MV-4-11 (cell line): ENCODE measurements around the gene MAGI1.
A peak's percentile ranks its signal among the peaks of the same experiment; 100 is the strongest.
"Not testable (repeated sequence)": the region's sequence is repeated elsewhere in the genome, so short reads cannot be mapped to it uniquely, and the experiment has no call there.

ENCODE experiments used
- DNase-seq: peaks from one replicate; lab custom pipeline; 2025; lab: John Stamatoyannopoulos, UW

The MAGI1 gene

DNA sequence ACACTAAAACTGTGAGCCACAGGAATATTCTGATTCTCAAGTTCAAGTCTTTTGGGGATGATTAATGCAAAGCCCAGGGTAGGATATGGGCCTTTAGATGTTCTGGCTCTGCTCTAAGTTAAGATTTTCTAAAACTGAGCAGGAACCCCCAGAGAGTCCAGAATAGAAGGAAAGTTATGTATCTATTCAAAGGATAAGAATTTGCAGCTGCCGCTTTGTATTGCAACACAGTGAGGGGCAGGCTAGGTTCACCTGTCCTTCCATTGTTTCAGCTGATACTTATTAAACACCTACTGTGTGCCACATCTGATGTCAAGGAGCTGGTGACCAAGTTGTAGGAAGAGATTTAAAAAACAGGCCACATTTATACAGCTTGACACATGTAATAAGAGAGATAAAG lies 290.4 kb downstream of the MAGI1 start:
- no peak for DNase-seq

DNA sequence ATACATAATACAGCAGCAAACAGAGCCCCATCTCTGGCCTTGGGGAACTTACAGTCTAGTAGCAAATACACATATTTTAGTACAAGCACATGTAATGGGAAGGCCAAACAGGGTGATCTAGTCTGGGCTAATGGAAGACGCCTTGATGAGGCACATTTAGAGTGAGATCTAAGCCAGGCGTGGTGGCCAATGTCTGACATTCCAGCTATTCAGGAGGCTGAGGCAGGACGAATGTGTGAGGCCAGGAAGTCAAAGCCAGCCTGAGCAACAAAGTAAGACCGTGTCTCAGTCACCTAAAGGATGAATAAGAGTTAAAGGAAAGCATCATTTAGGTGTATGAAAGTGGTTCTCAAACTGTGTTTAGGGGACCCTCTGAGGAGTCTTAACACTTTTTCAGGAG lies 291.9 kb downstream of the MAGI1 start:
- DNase-seq, result no peak

DNA sequence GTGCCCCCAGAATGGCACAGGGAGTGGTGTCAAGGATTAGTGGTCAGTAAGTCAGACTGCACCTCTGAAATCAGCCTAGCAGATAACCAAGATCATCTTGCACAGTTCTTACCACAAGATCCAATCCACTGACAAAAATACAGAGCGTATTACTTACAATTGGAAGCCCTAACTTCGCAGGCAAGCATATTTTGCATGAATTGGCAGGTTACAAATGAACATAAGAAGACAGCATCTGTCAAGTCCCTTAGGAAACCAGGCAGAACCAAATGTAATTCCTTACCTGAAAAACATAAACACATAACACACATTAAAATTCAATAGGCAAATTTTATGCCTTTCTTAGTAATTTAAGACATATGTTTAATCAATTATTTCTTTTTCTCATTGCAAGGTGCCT lies 293.4 kb downstream of the MAGI1 start:
- no peak for DNase-seq

DNA sequence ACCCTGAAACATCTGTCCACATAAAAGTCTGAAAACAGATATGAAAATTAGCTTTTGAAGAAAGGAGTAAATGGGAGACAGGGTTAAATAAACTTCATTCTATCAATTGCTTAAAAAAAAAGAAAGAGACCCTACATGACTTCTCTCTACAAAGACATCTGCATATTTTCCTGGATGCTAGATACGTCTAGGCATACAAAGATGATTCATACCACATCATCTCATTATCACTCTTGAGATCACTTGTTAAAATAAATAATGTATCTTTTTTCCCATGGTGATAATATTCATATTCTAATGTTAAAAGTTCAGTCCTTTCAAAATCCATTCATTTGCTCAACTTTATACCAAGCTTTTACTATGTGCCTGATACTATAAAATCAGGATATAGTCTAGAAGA lies 295.8 kb downstream of the MAGI1 start:
- DNase-seq, result no peak

DNA sequence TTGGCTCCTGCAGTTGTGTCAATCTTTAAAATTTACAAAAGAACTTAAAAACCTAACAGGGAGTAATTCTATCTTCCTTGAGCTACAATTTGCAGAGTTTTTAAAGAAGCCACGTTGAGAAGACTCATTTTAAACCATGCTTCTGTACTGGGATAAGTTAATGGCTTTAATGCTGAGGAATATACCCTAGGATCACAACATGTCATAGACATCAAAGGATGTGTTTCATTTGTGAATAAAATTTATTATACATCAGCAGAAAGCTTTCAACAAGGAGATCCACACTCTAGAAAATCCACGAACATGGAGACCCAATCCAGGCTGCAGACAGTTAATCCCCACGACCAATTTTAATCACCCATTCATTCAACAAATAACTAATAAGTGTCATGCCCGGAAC lies 297.2 kb downstream of the MAGI1 start:
- no peak for DNase-seq

DNA sequence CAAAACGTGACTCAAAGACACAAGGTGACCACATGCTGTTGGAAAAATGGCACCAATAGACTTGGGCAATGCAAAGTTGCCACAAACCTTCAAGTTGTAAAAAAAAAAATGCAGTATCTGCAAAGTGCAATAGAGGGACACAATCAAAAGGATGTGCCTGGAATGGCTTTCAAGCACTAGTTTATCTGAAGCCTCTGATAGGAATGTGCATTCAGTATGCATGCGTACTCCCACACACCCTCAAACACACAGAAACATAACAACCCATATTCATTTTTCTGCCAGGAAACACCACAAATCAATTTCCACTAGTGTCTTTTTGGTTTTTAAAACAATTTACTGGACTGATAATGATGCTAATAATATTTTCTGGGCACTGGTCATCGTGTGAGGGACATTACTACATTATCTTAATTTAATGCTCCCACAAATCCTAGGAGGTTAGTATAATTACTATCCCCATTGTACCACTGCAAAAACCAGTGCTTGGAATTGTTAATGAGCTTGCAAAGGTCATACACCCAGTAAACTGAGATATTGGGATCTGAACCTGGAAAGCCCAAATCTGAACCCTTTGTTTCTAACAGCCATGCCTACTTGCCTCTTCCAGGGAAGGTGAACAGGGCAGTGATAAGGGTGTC lies 298.7 kb downstream of the MAGI1 start:
- no peak for DNase-seq

DNA sequence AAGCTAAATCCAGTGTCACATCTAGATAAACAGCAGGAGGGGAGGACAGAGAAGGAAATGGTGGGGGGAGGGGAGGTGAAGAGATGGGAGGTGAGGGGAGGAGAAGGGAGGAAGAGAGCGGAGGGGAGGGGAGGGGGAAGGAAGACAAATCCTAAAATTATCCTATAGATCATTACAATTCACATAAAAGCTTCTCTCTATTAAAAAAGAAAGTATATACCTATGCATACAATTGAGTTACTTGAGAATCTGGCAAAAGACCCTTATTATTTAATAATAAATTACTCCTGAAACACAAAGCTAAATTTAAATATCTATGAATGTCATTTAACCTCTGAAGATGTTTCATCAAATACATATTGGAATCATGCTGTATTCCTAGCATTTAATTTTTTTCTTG lies 303.9 kb downstream of the MAGI1 start:
- DNase-seq, result no peak

DNA sequence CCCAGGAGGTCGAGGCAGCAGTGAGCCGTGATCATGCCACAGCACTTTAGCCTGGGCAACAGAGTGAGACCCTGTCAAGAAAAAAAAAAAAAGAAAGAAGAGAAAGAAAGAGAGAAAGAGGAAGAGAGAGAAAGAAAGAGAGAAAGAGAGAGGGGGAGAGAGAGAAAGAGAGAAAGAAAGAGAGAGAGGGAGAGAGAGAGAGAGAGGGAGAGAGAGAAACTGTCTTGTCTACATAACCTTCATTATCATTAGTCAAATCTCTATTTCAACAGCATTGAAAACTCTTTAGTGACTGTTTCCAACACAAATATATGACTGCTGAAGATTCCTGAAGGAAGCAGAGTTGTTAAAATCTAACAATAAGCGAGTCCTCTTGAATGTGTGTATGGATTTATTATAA lies 304.3 kb downstream of the MAGI1 start:
- DNase-seq, result no peak

DNA sequence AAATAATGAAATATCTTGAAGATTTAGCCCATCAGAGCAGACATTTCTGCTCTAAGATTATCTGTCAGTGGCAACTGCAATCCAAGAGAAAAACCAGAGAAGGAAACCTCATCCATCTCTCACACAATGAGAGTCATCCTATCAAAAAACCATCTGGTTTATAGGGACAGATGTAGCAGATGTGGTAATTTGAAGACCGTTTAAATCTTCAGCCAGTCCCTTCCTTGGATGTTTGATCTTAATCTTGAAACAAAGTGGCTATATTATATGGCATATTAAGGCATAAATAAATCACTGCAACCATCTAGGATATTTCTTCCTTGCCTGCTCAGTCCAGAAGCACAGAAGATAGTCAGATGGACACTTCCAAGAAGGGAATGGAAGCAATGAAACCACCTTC lies 305.3 kb downstream of the MAGI1 start:
- no peak for DNase-seq

DNA sequence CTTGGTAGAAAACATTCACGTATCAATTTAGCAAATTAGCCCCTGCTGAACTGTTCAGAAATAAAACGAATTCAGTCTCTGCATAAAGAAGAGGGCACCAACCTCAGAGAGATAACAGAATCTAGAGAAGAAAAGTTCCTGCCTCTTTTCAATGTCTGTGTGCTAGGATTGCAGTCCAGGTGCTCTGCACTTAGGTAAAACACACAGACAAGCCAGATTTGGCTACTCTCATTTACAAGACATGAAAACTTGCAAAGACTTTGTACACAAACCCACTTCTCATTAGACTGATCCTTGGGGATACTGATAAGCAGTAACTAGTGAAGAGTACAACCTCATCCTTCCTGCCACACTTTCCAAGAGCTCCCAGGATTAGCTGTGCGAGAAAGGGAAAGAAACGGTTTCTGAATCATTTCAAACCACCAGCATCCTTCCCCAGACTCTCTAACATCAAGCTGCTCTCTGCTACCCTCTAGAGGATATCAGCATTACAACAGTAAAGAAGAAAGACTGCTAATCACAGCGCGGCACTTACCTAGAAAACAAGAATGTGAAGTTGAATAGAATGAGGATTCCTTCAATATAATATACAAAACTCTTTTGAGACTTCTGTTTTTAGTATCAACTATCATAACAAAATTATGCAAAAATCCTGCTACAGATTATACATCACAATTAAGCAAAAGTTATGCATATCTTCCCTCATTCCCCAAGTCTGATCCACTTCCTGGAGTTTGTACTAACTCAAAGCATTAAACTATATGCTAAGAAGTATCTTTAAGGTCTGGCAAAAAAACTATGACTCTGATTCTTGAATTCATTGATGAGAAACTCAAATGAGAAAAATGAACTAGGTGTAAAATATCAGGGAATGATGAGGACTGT lies 306.4 kb downstream of the MAGI1 start:
- DNase-seq, result no peak

DNA sequence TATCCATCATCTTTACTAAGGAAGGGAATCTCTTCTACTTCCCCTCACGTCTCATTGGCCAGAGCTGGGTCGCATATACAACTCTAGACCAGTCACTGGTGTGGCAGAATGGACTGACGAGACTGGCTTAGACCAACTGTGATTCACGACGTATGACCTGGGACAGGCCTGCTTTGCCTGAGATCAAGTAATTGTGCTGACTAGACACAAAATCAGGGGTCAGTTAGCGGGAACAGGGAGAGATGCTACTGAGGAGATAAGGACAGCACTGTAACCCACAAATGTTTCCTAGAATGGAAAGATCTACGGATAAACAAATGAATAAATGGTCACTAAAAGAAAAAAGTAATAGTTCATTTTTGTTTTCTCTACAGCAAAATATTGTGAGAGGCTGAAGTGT lies 308.3 kb downstream of the MAGI1 start:
- no peak for DNase-seq

DNA sequence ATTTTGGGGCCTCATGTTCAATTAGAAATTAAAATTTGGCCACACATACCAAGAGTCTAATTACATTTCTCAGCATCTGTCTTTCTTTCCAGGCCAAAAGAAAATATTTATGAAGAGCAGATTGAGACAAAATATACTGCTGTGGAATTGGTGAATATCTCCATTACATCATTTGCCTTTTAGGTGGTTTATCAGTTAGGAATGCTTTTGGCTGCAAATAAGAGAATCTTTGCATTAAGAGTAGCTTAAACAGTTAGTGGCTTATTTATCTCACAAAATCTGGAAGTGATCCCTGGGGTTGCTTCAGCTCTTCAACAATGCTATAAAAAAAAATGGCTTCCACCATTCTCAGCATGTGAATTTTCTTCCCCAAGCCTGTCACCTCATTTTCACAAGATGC lies 308.7 kb downstream of the MAGI1 start:
- no peak for DNase-seq

DNA sequence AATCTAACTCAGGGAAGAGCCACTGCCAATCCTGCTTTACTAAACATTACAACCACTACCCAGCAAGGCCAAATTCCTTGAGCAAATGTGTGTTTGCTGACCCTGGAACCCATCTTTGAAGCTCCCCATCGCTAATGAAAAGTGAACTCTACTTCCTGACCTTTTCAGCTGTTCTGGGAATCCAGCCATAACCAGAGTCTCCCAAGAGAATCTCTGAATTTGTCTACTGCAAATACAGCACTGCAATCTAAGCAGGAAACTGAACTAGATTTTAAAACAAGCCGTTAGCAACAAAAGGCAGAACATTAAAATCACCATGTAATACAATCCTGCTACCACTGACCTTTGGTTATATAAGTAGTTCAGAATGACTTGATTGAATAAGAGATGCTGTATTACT lies 309.2 kb downstream of the MAGI1 start:
- no peak for DNase-seq

DNA sequence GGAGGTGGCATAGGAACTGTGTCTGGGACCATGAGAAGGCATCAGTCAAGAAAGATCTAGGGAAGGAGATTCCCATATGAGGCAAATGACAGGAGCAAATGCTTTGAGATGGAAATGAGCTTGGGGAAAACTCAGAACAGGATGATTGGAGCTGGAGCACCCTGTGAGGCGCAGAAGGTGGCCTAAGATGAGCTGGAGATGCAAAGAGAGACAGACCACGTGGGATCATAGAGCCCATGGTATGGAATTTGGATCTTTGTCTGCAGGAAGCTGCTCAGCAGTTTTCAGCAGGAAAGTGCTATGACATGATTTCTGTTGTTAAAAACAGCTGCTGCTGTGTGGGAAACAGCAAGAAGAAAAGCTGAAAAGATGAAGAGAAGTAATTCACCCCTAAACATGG lies 310.6 kb downstream of the MAGI1 start:
- DNase-seq, result no peak

DNA sequence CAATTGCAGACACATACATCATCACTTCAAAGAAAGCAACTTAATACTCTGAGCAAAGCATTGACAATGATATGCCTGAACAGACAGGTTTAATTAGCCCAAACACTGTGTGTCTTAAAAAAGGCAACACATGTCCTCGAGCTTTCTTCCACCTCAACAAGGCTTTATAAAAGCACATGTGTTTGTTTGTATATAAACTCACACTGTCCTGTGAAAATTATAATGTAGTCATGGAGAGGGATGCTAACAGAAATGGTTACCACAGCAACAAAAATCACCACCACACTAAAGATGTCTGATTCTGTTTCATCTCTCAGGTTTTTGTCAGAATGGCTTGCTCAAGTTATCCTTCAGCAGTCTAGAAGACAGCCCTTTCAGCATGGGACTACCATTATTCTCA lies 314.7 kb downstream of the MAGI1 start:
- no peak for DNase-seq

DNA sequence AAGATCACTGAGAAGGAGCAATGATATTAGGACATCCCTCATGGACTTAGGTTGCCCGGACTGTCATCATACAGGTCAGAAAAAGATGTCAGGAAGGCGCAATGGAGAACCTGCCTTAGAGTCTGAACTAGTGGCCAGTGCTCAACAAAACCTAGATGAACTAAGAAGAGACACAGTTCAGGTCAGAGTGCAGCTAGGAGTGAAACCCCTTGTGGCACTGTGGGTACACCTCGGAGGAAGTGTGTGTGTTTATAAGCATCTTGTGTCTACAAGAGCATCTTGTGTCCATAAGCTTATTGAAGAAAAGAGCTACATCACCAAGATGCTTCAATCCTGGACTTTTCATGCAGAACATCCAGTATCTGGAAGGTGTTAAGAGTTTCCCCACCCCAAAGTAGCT lies 315.7 kb downstream of the MAGI1 start:
- DNase-seq, result no peak

DNA sequence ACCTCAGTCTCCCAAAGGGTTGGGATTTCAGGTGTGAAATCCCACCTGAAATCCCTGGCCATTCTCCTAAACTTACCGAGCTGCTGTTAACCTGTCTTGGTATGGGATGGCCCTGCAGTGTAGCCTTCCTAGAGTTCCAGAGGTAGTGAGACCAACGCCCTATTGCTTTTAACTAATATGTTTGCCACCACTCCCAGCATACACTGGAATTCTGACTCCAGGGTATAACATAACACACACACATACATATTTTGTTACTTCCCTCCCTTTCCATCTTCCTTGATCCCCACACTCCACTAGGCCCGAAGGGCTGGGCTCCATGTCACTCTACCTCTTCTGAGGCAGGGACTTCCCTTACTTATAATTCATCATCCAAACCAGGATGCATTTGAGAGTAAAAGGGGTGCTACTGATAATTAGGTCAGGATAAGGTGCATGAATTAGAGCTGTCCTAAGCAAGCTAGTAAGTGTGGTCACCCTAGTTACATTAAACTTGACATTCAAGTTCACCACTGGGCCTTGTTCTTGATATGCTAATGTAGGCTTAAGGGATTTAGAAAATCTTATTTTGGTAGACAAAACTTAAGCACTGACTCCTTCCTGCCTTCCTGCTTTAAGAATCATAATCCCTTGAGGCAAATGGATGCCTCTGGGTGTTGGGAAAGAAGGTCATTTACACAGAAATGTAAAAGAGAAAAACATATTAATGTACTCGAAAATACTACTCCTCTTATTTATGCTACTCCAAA lies 317.6 kb downstream of the MAGI1 start:
- no peak for DNase-seq

DNA sequence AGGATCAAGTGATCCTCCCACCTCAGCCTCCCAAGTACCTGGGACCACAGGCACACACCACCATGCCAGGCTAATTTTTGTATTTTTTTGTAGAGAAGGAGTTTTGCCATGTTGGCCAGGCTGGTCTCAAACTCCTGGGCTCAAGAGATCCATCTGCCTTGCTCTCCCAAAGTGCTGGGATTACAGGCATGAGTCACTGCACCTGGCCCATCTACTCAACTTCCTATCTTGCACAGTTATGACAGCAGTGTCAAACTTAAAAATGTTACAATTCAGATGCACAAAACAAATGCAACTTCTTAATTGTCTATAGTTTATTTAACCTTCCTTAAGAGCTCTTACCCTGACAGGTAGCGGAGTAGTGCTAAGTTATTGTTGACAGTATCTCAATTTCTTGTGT lies 319.1 kb downstream of the MAGI1 start:
- not testable (repeated sequence) for DNase-seq

DNA sequence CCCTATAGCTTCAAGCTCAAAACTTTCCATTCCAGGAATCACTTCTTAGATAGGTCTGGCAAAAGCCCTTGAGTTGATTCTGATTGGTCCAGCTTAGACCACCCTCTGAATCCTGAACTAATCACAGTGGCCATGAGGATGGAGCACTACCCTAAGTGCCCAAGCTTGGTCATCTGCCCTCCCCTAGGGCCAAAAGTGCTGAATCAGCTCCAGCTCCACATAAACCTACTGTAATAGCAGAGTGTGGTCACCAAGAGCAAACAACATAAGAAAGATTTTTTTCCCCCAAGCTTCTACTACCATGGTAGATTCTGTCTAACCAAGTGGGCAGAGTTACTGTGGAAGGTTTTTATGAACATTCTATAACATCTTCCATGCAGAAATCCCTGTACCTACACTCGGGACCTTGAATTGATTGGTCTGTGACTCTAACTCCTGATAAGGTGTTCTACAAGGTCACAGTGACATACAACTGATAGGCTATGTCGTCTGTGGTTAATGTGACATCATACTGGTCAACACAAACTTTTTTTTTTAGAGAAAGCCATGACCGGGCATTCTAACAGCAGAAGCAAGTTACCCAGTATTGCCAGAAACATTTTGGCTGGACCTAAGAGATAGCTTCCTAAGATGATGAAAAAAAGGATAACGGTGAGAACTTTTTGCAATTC lies 320.9 kb downstream of the MAGI1 start:
- no peak for DNase-seq

DNA sequence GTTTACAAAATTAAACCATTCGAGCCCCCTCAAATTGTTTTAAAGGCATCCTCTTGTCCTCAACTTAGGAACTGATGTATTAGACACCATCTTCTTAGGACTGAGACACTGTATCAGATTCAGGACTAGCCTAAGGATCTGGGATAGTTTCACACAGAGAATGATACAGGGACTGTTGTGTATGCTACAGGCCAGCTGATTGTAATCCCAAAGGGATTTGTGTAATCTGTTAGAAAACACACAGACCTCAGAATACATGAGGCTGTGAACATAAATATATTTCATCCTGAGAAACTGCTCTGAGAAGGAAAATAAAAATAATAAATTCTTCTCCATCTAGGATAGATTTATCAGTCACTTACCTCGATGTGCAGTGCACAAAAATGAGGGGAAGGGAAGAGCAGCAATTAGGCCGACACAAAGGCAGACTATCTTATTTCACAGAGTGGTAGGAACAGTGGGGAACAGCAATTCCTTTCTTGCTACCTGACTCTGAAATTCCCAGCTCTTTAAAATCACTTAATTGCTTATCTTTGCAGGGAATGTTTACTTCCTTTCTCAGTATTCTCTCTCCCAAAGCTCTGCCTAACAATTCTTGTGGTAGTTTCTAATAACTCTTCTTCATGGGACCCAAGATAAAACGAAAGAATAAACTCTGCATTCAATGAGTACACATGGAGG lies 322.5 kb downstream of the MAGI1 start:
- DNase-seq, result no peak

DNA sequence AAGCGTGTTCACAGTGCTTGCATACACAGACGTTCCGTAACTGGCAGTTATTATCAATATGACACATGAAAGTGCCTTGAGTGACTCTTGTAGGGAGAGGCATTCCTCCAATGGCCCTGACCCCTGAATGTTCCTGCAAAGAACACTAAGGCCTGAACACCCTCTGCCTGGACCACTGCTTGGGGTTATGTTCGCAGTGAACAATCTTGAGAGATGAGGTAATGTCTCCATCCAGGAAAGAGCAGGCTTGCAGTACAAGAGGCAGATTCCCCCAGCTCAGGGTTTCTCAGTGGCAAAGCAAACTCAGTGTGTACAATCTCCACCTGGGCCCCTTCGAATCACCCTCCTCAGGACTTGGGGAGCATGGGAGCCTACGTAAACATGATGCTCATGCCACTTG lies 324.6 kb downstream of the MAGI1 start:
- no peak for DNase-seq

DNA sequence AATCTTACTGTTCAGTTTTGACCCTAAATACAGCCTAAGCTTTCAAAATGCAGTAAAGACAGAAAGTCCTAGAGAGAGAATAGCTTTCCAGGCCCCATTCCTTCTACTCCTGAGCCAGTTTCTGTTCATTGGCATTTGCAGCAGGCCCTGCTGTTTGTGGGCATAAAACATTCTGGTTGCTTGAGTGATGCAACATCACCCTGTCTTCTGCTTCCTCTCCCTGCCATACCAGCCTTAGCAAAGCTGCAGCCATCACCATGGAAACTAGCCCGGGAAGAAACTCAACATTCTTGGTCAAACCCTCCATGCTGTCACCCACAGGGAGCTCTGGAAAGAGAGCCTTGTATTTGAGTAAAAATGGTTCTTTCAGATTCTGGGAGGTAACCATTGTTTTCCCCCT lies 325.7 kb downstream of the MAGI1 start:
- DNase-seq, result peak; percentile 55
